Measurements from ENCODE around the gene CALML4.
"Not testable (repeated sequence)": the region's sequence is repeated elsewhere in the genome, so short reads cannot be mapped to it uniquely, and the experiment has no call there.

Gene CALML4

GRCh38 chr15:68207176-68207935, 2.2 kb upstream of the CALML4 start:
- DNase-seq = no peak

GRCh38 chr15:68206711-68207151, 1.6 kb upstream of the CALML4 start:
- no peak for DNase-seq

GRCh38 chr15:68205954-68206539, 915 bp upstream of the CALML4 start:
- no peak for DNase-seq

DNA sequence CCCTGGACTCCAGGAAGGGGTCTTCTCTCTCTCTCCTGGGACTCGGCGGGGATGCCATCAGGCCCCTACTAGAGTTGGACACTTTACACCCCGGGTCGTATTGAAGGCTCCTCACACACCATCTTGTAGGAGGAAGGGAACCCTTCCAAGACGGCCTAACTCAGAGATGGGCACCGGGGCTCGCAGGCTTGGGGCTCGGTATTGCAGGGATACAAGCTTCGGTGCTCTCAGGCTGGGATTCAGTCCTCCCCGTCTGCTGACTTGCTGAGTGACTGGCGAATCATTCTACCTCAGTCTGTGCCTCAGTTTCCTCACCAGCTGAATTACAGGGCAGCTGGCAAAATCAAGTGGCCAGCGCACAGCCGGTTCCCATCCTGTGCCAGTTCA, 419 bp upstream of the CALML4 start:
- no peak for DNase-seq

DNA sequence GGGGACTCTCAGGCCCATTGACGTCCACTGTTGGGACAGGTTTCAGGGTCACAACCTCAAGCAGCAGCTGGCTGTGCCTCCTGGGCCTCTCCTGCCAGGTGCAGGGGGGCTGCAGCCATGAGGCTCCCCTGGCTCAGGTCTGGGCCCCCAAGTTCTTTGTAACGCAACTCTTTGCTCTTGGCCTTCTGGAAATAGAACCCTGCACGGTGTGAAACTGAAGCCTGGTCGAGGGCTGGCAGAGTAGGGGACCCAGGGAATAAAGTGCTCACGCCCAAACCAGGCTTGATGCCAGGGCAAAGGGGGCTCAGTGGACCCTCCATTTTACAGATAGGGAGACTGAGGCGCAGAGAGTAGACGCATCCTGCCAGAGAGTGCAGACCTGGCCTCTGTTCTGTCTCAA, 771 bp downstream of the CALML4 start:
- no peak for DNase-seq

- no peak for DNase-seq
Observed at GRCh38 chr15:68203956-68204355, 1.2 kb downstream of the CALML4 start.

DNA sequence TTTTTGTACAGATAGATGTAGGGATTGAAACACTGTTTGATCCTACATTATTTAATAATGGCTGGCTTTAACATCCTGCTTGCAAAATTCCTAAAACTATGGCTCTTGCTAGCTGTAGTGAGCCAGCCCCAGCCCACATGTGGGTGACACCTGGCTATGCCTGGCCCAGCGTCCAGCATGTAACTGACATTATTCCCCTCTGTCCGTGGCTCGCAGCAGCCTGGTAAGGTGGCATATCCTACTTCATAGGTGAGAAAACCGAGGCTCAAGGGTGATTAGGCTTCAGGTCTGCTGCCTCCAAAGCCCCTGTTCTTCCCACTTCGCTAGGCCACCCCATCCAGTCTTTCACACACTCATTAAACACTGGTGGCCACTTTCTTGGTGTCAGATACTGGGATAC, 1.6 kb downstream of the CALML4 start:
- DNase-seq = no peak

GRCh38 chr15:68202994-68203393, 2.1 kb downstream of the CALML4 start:
- not testable (repeated sequence) for DNase-seq

- DNase-seq = no peak
Observed at GRCh38 chr15:68201879-68202261, 3.3 kb downstream of the CALML4 start.

GRCh38 chr15:68201153-68201878, 3.8 kb downstream of the CALML4 start:
- no peak for DNase-seq

- no peak for DNase-seq
Observed at GRCh38 chr15:68200016-68200861, 4.9 kb downstream of the CALML4 start.

GRCh38 chr15:68199340-68199739, 5.8 kb downstream of the CALML4 start:
- no peak for DNase-seq

GRCh38 chr15:68197661-68198437, 7.3 kb downstream of the CALML4 start:
- DNase-seq = no peak

GRCh38 chr15:68197170-68197492, 8.0 kb downstream of the CALML4 start:
- DNase-seq = no peak

GRCh38 chr15:68196445-68197169, 8.5 kb downstream of the CALML4 start:
- DNase-seq = no peak

DNA sequence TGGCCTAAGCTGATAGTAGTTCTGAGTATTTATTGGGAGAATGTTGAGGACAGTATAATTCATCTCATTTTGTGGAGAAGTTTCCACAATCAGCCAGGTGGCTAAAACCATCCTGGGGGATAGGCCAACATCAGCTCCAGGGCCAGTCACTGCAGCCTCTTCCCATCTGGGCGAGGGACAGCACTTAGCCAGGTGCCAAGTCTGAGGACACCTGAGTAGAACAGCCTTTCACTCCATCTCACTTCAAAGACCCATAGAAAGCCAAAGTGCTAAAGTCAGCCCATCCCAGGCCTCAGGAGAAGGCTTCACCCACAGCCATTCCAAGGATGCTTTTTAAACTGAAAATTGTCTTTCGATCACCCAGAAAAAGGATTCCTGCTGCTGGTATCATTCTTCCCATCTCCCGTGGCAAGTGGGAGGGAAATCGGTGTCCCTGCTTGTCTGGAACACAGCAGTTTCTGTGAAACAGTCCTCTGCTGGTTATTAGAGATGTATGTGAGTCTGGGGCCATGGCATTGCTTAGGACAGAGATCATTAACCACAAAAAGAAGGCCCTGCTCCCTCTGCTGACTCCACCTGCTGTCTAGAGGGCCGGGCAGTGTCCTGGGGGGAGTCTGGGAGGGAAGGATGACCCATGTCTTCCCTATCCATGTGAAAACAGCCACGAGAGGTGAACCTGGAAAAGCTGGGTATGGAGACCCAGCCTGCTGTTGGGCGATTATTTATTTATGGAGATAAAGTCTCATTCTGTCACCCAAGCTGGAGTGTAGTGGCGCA, 9.6 kb downstream of the CALML4 start:
- no peak for DNase-seq

DNA sequence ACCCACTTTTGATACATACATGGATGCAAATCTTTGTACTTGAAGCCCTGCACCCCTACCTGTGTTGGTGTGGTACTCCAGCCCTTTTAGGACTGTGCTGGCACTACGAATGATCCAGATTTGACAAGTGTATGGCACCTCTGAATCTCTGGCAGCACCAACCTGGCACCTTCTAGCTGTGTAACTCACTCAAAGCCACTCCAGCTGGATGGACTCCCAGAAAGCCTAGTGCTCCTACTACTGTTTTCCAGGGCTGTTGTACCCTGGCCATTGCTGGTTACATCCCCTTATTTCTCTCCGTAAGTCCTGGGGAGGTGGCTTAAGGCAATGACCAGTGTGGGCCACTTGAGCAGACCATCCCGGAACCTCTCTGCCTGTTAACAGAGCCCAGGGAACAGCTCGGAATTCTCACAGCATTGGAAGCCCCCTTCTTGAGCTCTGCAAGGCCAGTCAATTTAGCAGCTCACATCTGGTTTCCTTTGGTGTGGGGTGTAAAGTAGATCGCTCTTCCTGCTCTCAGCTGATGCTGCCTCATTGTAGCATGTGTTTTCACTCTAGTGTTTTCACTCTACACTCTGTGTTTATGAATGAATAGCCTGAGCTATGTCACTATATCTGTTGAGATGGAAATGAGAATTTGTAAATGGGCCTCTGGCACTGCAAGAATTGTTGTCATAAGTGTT, 12.2 kb downstream of the CALML4 start:
- no peak for DNase-seq

- DNase-seq = no peak
Observed at GRCh38 chr15:68192117-68192516, 13.0 kb downstream of the CALML4 start.

DNA sequence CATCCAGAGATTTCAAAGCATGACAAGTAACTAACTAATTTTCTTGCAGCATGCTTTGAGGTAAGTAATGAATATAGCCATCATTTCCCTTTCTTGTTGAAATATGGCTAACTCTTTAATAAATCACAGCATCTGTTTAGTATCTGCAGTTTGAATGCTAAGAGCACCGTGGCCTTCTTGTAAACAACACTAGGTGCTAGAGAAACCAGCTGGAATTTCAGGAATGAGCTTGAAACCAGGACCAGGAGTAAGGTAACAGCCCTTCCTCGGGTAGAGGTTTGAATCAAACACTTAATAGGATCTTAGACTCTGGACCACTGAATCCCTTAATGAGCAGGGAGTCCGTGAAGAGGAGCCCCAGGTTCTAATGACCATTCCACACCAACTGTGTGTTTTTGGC, 13.6 kb downstream of the CALML4 start:
- no peak for DNase-seq

DNA sequence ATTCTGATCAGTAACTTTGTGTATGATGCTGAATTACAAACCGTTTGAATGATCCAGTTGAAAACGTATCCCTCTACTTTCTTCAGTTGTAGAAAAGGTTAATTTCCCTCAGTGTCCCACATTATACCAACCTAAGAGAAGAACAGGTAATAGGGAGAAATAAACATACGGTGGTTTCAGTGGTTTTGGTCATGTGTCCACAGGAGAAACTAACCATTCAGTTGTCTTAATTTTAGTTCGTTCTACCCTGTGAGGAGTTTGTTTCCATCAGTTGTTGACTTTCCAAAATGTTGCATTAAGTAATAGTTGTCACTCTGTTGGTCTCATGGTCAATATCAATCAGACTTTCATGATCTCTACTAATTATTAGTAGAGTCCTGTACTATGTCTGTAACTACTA, 15.1 kb downstream of the CALML4 start:
- DNase-seq = no peak
